HepG2 (cell line): ENCODE data around the gene LRRC45. TPM values are rescaled to one million over a fixed set of nuclear protein-coding genes. Genes with fewer than 3 reads are reported as not detected.

ENCODE experiments used
- CC2D1A ChIP-seq: sonication (generic); formaldehyde crosslinking; IDR thresholded peaks from 2 replicates; pipeline ENCODE4 v1.8.1; 2023; ENCODE audit warnings: mild to moderate bottlenecking, missing genetic modification reagents
- CEBPB ChIP-seq: IDR thresholded peaks from 2 replicates; pipeline ENCODE4 v1.6.1; 2011; ENCODE audit warnings: low read depth, low read length, improper control_type of control experiment, borderline replicate concordance
- FOXP1 ChIP-seq, 2 experiments: fragments of 450-650 bp in 1 of 2; IDR thresholded peaks; 2 replicates each; pipeline ENCODE4 v1.6.1; 2017 to 2018; ENCODE audit warnings: antibody characterized with exemption in 1 of 2
- GTF2F1 ChIP-seq: fragments of 150-350 bp; IDR thresholded peaks from 2 replicates; pipeline ENCODE4 v1.6.1; 2014; ENCODE audit warnings: low read length
- IKZF4 ChIP-seq: sonication (generic); formaldehyde crosslinking; IDR thresholded peaks from 2 replicates; pipeline ENCODE4 v1.5.1; 2020; ENCODE audit warnings: borderline replicate concordance, mild to moderate bottlenecking, low read depth, missing genetic modification reagents; ENCODE audit errors: not compliant biosample characterization
- IRF2 ChIP-seq: IDR thresholded peaks from 2 replicates; pipeline ENCODE4 v1.6.1; 2018; ENCODE audit warnings: missing genetic modification reagents, missing compliant biosample characterization
- JUNB ChIP-seq: sonication (generic); formaldehyde crosslinking; IDR thresholded peaks from 2 replicates; pipeline ENCODE4 v1.8.0; 2022; ENCODE audit warnings: missing genetic modification reagents, mild to moderate bottlenecking, borderline replicate concordance
- MAF1 ChIP-seq: sonication (generic); formaldehyde crosslinking; IDR thresholded peaks from 2 replicates; pipeline ENCODE4 v1.5.0; 2020; ENCODE audit warnings: missing genetic modification reagents, borderline replicate concordance
- MAX ChIP-seq: IDR thresholded peaks from 2 replicates; pipeline ENCODE4 v1.6.1; 2012; ENCODE audit warnings: inconsistent platforms
- NR2F1 ChIP-seq, 2 experiments: fragments of 450-650 bp in 1 of 2; formaldehyde crosslinking in 1 of 2; IDR thresholded peaks; 2 replicates each; pipeline versions ENCODE4 v1.5.0 to v1.6.1; 2016 to 2020; ENCODE audit warnings: mild to moderate bottlenecking in 1 of 2, missing compliant biosample characterization in 1 of 2, missing genetic modification reagents in 1 of 2, moderate library complexity in 1 of 2
- PCBP2 ChIP-seq: fragments of 200-400 bp; formaldehyde crosslinking; optimal IDR thresholded peaks from 2 replicates; pipeline ENCODE3; 2018; ENCODE audit warnings: low read length, low read depth; ENCODE audit not compliant: poor library complexity, severe bottlenecking
- PITX1 ChIP-seq: sonication (generic); formaldehyde crosslinking; IDR thresholded peaks from 2 replicates; pipeline ENCODE4 v1.5.1; 2020; ENCODE audit warnings: mild to moderate bottlenecking, missing genetic modification reagents
- RELA ChIP-seq: sonication (generic); formaldehyde crosslinking; IDR thresholded peaks from 2 replicates; pipeline ENCODE4 v1.4.0; 2020; ENCODE audit warnings: missing genetic modification reagents
- SIN3B ChIP-seq: fragments of 150-350 bp; IDR thresholded peaks from 2 replicates; pipeline ENCODE4 v1.6.1; 2014; ENCODE audit warnings: low read length
- SKIL ChIP-seq: sonication (generic); formaldehyde crosslinking; IDR thresholded peaks from 2 replicates; pipeline ENCODE4 v1.8.0; 2022; ENCODE audit warnings: missing genetic modification reagents, mild to moderate bottlenecking, moderate library complexity, borderline replicate concordance
- SP2 ChIP-seq: sonication (generic); formaldehyde crosslinking; IDR thresholded peaks from 2 replicates; pipeline ENCODE4 v1.5.1; 2020; ENCODE audit warnings: mild to moderate bottlenecking, missing genetic modification reagents
- TAF1 ChIP-seq: sonication (generic); formaldehyde crosslinking; IDR thresholded peaks from 2 replicates; pipeline ENCODE4 v1.4.0; 2020; ENCODE audit warnings: missing genetic modification reagents
- TFAP4 ChIP-seq: sonication (generic); IDR thresholded peaks from 2 replicates; pipeline ENCODE4 v1.6.1; 2016; ENCODE audit warnings: low read depth, borderline replicate concordance
- TSC22D2 ChIP-seq: sonication (generic); formaldehyde crosslinking; IDR thresholded peaks from 2 replicates; pipeline ENCODE4 v1.5.1; 2020; ENCODE audit warnings: missing genetic modification reagents, mild to moderate bottlenecking, borderline replicate concordance
- XRCC5 ChIP-seq: fragments of 200-400 bp; formaldehyde crosslinking; optimal IDR thresholded peaks from 2 replicates; pipeline ENCODE3; 2017; ENCODE audit warnings: mild to moderate bottlenecking, low read length
- ZNF230 ChIP-seq: sonication (generic); formaldehyde crosslinking; IDR thresholded peaks from 2 replicates; pipeline ENCODE4 v1.4.0; 2020; ENCODE audit warnings: mild to moderate bottlenecking, missing genetic modification reagents
- ZNF337 ChIP-seq: sonication (generic); formaldehyde crosslinking; IDR thresholded peaks from 2 replicates; pipeline ENCODE4 v1.5.1; 2020; ENCODE audit warnings: missing genetic modification reagents, low read depth, mild to moderate bottlenecking, borderline replicate concordance
- ZNF33A ChIP-seq: sonication (generic); formaldehyde crosslinking; IDR thresholded peaks from 2 replicates; pipeline ENCODE4 v1.5.1; 2020; ENCODE audit warnings: missing genetic modification reagents, mild to moderate bottlenecking, moderate library complexity, borderline replicate concordance
- ZNF576 ChIP-seq: sonication (generic); formaldehyde crosslinking; IDR thresholded peaks from 2 replicates; pipeline ENCODE4 v1.4.0; 2020; ENCODE audit warnings: mild to moderate bottlenecking, missing genetic modification reagents
- ZNF660 ChIP-seq: sonication (generic); formaldehyde crosslinking; IDR thresholded peaks from 2 replicates; pipeline ENCODE4 v1.5.1; 2020; ENCODE audit warnings: mild to moderate bottlenecking, low read depth, missing genetic modification reagents, borderline replicate concordance
- ZNF7 ChIP-seq: IDR thresholded peaks from 2 replicates; pipeline ENCODE4 v1.6.1; 2016; ENCODE audit warnings: missing biosample characterization, missing genetic modification reagents
- ZNF724P ChIP-seq: sonication (generic); formaldehyde crosslinking; IDR thresholded peaks from 2 replicates; pipeline ENCODE4 v1.8.0; 2022; ENCODE audit warnings: missing genetic modification reagents, borderline replicate concordance
- ZSCAN31 ChIP-seq: sonication (generic); formaldehyde crosslinking; IDR thresholded peaks from 2 replicates; pipeline ENCODE4 v1.5.0; 2020; ENCODE audit warnings: low read depth, mild to moderate bottlenecking, missing genetic modification reagents
- polyA plus RNA-seq, 8 experiments: library from polyadenylated mRNA; depleted of rRNA in 3 of 8; stranded (reverse) in 7 of 8; unstranded in 1 of 8; fragments of >200 nt; fragmentation: Illumina TruSeq in 4 of 8; extraction: Trizol in 4 of 8; gene quantifications; 2 replicates each; pipeline versions ENCODE4 v1.2.1 to v1.2.3, GENCODE V29; 2011 to 2016; ENCODE audit warnings: low read depth in 4 of 8, missing spikeins in 1 of 8, mixed read lengths in 1 of 8; ENCODE audit not compliant: insufficient read depth in 1 of 8
- total RNA-seq, 5 experiments: library from RNA; depleted of rRNA; stranded (reverse); fragments of >200 nt; fragmentation: Illumina TruSeq; extraction: Trizol; gene quantifications; 2 replicates each; pipeline ENCODE4 v1.2.3, GENCODE V29; 2016; ENCODE audit warnings: low read depth in 1 of 5

LRRC45 gene
- total and polyA plus RNA-seq, 2 of the 13 experiments (the other 11 are each of a cell fraction or from before 2014, with no cell fraction given): 11.6 to 48.1 TPM

- TF ChIP-seq JUNB (CRISPR knock-in tag) (no peak), GTF2F1 (no peak), ZNF660 (no peak), ZNF33A (no peak; the same call in 1 of the 2 replicates), ZSCAN31 (CRISPR knock-in tag) (peak; percentile 93), IKZF4 (CRISPR knock-in tag) (peak; percentile 93), MAF1 (CRISPR knock-in tag) (no peak), SP2 (peak; percentile 73; the same call in 1 of the 2 replicates), SKIL (0 out of 2 replicates have a peak, but pooled peaks have one; percentile 34), CC2D1A (CRISPR knock-in tag) (0 out of 2 replicates have a peak, but pooled peaks have one; percentile 15), CEBPB (no peak), ZNF7 (peak; percentile 42; the same call in 1 of the 2 replicates), ZNF337 (CRISPR knock-in tag) (peak; percentile 41; the same call in 1 of the 2 replicates), SIN3B (peak; percentile 86), TAF1 (CRISPR knock-in tag) (peak; percentile 89), FOXP1 (IDR thresholded peaks at IDR 0.05) (no peak), FOXP1 (CRISPR knock-in tag; IDR thresholded peaks at IDR 0.05) (peak; percentile 55; the same call in 1 of the 2 replicates), NR2F1 (CRISPR knock-in tag; IDR thresholded peaks at IDR 0.05) (peak; percentile 100), ZNF724P (CRISPR knock-in tag) (peak; percentile 73; the same call in 1 of the 2 replicates), IRF2 (CRISPR knock-in tag) (peak; percentile 94), PCBP2 (no peak), RELA (peak; percentile 79; the same call in 1 of the 2 replicates), TFAP4 (no peak; the same call in 1 of the 2 replicates), MAX (peak; percentile 91), TSC22D2 (peak; percentile 87), XRCC5 (peak; percentile 96), ZNF576 (CRISPR knock-in tag) (no peak), PITX1 (no peak), ZNF230 (CRISPR knock-in tag) (peak; percentile 71)
These were observed 42.7 kb downstream of the LRRC45 start, which contains the start of gene DUS1L (continued) for GRCh38 chr17:82065638-82066303.
